Transverse colon (tissue), 3 donors: ENCODE results near the gene PDLIM3.

Source experiments
- CTCF ChIP-seq, 5 experiments: fragments of 200-600 bp in 3 of 5; fragments of 450-650 bp in 2 of 5; sonication (generic) in 3 of 5; IDR thresholded peaks; 1 replicate in 2 of 5; 2 replicates in 3 of 5; pipeline ENCODE4 v1.5.1; 2016 to 2017; ENCODE audit warnings: antibody characterized with exemption in 5 of 5, inconsistent platforms in 3 of 5, mild to moderate bottlenecking in 2 of 5, moderate library complexity in 1 of 5
- EP300 ChIP-seq: sonication (generic); formaldehyde crosslinking; IDR thresholded peaks from one replicate; pipeline ENCODE4 v1.6.1; 2017; ENCODE audit warnings: antibody characterized with exemption, low read depth
- POLR2A ChIP-seq: fragments of 450-650 bp; IDR thresholded peaks from one replicate; pipeline ENCODE4 v1.6.1; 2016; ENCODE audit warnings: antibody characterized with exemption, mild to moderate bottlenecking, moderate library complexity

- TF ChIP-seq POLR2A (no peak), CTCF (IDR thresholded peaks at IDR 0.05) (peak; percentile 30 to 84 (median 57)), EP300 (no peak)
Observed at GRCh38 chr4:185471235-185472102, 63.8 kb downstream of the PDLIM3 start, which contains the start of gene CCDC110.
